Posterior vena cava (tissue), 2 donors: Measurements from ENCODE around the gene TTF2. TPM values are rescaled to one million over a fixed set of nuclear protein-coding genes. Genes with fewer than 3 reads are reported as not detected.
A peak's percentile ranks its signal among the peaks of the same experiment; 100 is the strongest.
"Not testable (repeated sequence)": the region's sequence is repeated elsewhere in the genome, so short reads cannot be mapped to it uniquely, and the experiment has no call there.

Source experiments
- DNase-seq: peaks from one replicate; pipeline ENCODE4 v3.0.0-alpha.2; 2020; ENCODE audit warnings: low spot score
- intact Hi-C, 2 donors: fragments of 100-400 bp; cut with DNase I; formaldehyde crosslinking; loops; one replicate each; pipeline versions ENCODE4 v1.14.1 to v1.14.2; 2022 to 2023
- total RNA-seq, 2 donors: library from RNA; stranded (reverse); fragmentation: NEBNext Ultra II Directional; extraction: Animal tissue kit (Norgen Biotek cat#: 25700); gene quantifications; one replicate each; pipeline ENCODE4 v1.2.1, GENCODE V29; 2021
- donor health status: DM: yes; HTN: yes; CAD: no.
- donor health status: DM: yes; HTN: yes; CAD: no.

Gene TTF2
- total RNA-seq, 2 donors from 2014 or later: 16.3 to 18.1 TPM

DNA sequence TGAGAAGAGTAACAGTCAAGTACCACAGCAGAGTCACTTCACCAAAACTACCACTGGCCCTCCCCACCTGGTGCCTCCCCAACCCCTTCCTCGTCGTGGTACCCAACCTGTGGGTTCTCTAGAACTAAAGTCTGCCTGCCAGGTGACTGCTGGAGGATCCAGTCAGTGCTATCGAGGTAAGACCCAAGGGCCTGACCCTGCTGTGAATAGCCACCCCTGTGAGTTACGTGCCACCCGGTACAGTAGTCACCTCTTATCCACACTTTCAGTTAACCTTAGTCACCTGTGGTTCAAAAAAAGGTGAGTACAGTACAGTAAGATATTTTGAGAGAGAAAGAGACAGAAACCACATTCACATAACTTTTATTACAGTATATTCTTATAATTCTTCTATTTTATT, 16.5 kb downstream of the TTF2 start:
- DNase-seq: no peak
- intact Hi-C loops: no loop called here

DNA sequence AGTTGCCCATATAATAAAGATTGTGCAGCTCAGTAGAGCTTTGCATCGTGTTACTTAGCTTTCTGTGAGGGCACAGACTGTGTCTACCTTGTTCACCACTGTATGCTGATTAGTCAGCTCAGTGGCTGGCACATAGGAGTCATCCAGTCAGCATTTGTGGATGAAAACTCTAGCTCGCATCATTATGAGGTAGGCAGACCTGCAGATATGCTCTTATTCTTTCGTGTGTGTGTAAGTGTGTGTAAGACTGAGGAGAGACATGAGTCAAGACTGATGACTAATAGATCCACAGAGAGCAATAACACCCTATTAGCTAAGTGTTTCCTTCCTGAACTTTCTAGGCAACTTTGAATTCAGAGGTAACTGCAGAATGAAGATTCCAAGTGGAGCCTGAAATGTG, 17.1 kb downstream of the TTF2 start:
- intact Hi-C loops: no loop called here
- no peak for DNase-seq

DNA sequence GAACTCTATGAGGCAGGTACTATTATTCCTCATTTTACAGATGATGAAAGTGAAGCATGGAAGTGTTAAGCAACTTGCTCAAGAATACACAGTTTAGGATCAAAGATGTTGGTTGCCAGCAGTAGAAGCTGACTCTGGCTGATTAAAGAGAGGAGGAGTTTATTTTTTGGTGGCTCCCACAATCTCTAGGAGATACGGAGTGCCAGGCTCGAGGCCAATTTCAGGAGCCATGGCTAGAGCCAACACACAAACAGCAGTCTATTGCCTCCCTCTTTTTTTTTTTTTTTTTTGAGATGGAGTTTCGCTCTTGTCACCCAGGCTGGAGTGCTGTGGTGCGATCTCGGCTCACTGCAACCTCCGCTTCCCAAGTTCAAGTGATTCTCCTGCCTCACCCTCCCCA, 19.6 kb downstream of the TTF2 start:
- intact Hi-C loops: no loop called here
- no peak for DNase-seq

DNA sequence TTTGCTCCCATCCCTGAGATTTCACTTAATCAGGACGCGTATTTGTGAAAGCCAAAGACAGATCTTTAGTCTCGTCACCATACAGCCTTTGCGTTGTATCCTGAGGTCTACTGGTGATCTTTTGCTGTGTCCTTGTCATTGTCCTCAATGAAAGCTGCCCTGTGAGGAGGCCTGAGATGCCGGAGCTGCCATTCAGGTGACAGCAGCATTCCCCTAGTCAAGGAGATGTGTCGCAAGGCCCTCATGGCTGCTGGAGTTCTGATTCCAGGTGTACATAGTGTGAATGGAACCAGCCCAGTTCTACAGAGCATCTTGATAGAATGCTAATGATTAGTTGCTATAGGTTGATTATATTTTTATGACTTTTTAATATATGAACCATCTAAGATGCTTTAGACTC, 24.1 kb downstream of the TTF2 start:
- DNase-seq: no peak
- intact Hi-C loops: no loop called here

DNA sequence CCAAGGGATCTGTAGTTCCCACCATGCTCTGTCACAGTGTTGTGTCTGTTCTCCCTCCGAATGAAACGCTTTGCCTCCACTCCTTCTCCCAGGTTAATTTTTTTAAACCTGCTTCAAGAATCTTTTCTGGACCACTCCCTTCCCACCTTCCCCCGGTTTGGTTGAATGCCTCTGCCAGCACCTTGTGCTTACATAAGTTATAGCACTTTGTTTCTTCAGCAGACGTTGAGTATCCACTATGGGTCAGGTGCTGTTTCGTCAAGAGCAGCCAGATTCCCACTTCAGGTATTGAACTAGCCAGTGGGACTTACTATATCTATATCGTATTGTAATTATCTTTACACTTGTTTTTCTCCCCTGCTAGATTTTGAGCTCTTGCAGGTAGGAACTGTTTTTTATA, 27.6 kb downstream of the TTF2 start:
- DNase-seq: no peak
- intact Hi-C loops: no loop called here

DNA sequence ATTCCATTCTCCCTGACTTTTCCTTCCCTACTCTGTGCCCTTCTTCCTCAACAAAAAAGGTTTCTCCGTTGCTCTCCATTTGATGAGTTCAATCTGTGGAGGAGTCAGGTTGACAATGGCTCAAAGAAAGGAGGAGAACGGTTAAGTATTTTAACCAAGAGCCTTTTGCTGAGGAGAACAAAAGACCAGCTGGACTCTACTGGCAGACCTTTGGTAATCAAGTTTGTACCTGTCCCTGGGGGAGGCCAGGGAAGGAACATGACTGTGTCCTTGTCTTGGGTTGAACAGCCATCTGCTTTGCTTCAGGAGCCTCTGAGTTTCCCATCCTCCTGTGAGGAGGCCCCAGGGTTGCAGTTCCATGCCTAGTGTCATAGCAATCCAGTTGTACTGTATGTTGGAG, 29.9 kb downstream of the TTF2 start:
- intact Hi-C loops: no loop called here
- no peak for DNase-seq

DNA sequence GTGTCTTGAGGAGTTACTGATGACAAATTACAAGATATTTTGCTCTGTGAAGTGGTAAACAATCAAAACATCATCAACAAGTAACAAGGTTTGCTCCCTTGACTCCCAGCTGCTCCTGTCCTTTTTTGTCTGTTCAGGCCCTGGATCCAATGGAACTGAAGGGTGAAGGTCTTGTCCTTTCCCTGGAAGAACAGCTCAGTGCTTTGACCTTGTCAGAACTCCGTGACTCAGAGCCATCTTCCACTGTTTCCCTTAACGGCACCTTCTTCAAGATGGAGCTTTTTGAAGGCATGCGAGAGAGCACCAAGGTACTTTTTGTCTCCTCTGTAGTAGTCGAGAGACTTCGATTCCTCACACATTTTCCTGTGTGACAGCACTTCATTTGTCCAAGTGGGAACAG, 32.5 kb downstream of the TTF2 start:
- intact Hi-C loops: no loop called here
- DNase-seq: no peak

DNA sequence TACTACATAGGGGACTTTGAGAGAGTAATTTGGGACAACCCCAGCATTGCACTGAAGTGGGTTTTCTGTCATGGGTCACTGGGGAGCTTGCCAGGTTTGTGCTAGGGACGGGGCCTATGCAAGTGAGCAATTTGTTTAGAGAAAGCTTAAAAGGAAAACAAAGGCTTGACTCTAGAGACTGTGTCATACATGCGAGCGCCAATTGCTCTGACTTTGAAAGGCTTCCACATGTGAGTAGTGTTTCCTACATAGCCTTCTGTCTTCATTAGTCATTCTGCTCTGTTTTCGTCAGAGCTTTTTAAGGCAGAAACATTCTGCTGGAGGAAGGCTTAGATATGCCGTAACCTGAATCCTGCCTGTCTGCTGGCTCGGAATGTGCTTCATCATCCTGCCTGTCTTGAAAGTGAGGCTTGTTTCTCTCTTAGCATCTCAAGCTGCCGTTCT, 33.0 kb downstream of the TTF2 start:
- DNase-seq: peak; percentile 80
- intact Hi-C loops: no loop called here

DNA sequence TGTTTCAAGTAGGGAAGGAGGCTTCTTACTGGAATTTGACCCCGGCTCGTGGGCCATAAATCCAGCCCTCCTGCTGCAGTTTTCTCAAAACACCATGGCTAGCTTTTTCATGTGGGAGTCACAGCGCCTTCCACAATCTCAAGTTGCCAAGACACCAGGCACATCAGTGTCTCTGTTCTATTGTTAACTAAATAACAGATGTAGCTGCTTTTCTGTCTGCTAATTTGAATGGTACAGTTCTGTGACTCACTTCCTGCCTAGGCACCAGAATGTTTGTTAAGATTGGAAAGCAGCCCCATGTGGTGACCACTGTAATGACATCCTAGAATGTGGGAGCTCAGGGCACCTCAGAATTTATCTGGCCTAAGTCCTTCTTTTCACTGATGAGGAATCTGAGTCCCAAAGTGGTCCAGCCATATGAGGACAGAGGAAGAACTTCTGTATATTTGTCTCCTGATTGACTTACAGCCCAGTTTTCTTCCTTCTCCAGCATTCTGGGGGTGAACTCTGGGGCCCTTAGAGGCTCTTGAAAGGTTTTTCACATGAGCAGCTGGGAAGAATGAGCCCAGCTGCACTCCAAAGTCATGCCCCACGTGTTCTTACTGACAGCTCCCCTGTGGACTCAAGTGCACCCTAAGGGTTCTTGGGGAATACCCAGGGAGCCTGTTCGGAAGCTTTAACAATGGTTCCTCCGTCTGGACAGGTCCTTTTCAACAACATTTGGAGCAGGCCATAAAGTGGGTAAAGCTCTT, 33.9 kb downstream of the TTF2 start:
- DNase-seq: no peak
- intact Hi-C loops: no loop called here

DNA sequence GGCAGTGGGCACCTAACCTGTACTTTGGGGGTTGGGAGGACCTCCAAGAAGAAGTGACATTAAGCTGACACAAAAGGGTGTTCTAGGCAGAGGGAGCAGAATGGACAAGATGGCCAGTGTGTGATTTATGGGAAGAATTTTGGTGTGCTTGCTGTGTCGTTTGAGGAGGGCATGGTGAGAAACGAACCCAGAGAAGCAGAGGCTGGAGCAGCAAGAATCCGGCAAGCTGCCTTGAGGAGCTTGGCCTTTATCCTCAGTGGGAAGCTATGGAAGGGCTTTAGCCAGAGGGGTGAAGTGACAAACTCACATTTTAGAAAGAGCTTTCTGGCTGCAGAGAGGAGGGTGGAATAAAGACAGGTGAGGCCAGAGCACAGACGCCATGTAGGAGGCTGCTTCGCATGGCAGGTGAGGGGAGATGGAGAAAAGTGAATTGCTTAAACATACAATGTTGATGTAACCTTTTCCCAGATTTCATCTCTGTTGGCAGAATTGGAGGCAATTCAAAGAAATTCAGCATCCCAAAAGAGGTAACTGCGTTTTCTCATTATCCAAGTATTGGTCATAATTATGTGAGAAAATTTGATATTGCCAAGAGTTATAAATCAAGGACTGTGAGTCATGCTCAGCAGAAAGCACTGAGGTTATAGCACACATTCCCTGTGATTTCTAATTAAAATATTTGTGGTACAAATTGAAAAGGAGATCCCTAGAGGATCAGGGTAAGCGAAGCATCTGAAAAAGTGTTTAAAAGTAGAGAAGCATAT, 34.9 kb downstream of the TTF2 start:
- DNase-seq: no peak
- intact Hi-C loops: no loop called here

DNA sequence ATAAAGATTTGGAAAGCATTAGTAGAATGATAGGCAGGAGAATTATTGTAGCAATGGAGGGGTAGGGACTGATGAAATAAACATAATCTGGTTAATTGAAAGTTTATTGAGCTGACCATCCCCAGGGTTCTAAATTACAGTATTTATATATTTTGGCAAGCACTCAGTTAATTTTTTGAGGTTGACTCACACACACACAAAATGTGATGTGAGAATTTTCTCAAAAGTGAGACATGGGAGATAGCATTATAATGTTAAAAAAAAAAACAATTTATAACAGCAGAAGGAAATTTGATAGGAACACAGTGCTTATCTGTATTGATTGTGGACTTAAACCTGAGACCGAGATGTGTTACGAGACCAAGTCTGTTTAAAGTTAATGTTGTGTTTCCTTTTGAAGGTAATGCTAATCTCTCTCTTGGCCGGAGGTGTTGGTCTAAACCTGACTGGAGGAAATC, 36.9 kb downstream of the TTF2 start:
- no peak for DNase-seq
- intact Hi-C loops: no loop called here

DNA sequence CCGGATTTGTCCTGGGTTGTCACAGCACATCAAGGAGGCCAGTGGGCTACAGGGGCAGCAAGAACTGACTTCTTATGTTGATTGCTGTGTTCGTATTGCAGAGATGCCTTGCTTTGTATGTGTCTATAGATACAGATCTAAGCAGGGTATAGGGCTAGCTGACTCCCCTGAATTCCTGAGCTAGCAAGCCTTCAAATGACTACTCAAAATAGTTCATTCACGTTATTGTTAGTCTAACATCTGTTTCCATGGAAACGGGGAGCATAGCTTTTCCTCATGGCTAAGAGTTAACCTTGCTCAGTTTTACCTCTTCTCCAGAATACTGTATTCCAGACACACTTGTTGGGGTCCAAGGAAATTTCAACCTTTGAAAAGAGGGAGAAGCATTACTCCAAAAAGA, 37.3 kb downstream of the TTF2 start:
- intact Hi-C loops: no loop called here
- no peak for DNase-seq

DNA sequence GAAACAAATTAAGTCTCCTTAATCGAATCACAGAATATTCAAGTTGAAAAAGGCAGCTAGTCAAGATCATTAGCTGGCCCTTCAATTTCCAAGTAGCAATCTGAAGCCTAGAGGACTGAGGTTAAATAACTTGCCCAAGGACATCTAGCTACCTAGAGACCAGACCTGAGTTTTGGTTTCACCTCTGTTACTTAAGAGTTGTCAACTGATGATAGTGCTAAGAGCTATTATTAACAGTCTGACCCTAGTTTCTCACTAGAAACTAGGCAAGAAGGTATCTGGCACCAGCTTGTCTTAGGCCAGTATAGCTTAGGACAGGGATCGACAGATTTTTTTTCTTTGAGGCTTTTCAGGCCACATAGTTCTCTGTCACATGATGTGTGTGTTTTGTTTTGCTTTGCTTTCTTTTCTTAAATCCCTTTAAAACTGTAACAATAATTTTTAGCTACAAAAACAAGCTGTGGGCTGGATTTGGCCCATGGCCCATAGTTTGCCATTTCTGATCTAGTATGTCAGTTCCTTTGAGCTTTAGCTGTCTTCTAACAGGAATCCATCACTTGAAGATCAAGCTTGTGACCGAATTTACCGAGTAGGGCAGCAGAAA, 38.3 kb downstream of the TTF2 start:
- DNase-seq: no peak
- intact Hi-C loops: no loop called here

DNA sequence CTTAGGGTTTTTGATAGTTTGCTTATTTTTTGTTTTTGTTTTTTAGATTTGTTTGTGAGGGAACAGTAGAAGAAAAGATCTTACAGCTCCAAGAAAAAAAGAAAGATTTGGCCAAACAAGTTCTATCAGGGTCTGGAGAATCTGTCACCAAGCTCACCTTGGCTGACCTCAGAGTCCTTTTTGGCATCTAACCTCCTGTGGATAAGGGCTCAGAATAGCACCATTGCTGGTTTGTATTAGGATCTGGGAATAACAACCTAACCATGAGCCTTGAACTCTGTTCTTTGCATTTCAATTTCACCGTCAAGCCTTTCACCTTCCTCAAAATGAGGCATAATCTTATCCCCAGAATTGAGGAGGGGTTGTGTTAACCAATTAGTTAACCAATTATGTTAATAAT, 41.2 kb downstream of the TTF2 start:
- intact Hi-C loops: no loop called here
- DNase-seq: no peak

DNA sequence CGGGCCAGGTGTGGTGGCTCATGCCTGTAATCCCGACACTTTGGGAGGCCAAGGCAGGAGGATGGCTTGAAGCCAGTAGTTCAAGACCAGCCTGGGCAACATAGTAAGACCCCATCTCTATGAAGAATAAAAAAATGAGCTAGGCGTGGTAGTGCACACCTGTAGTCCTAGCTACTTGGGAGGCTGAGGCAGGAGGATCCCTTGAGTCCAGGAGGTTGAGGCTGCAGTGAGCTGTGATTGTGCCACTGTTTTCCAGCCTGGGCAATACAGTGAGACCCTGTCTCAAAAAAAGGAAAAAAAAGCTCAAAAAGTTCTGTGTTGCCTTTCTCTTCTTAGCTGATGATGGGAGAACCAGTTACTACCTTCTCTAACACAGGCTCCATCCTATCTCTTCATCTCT, 41.7 kb downstream of the TTF2 start:
- DNase-seq, intact Hi-C loops: not testable (repeated sequence)

DNA sequence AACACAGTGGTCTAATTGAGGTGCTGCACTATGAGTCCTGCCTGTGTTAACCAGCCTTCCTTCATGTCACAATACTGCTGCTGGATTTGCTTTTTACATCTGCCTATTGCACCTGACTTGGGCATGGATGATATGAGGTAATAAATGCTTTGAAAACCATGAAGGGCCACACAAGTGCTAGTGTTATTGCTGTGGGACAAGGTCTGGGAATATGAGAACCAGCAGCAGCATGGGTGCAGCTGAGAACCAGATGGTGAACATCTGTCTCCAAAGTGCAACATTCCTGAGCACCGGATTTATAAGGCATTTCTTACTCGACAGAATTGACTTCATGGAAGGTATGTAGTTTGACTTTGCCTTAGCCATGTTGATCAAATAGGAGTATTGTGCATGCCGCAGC, 44.9 kb downstream of the TTF2 start:
- DNase-seq: no peak

DNA sequence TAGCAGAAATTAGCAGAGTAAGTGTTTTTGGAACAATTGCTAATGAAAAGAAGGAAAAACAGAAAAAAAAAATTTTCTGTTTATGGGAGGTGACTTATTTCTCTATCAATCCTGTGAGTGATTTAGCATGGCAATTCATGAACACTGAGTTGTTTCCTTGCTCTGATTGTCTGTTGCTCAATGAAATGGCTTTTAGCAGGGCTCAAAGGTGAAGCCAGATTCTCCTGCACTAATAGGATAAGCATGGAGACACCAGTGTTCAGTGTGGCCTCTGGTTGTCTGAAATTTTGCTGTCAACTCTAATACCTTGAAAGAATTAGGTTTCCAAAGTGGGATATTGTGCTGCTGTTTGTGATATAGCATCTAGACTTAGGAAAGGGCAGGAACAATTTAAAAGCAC, 45.6 kb downstream of the TTF2 start:
- DNase-seq: no peak
- intact Hi-C loops: no loop called here

More for the DNA sequence above, 44.9 kb downstream of the TTF2 start:
- intact Hi-C loops: no loop called here

DNA sequence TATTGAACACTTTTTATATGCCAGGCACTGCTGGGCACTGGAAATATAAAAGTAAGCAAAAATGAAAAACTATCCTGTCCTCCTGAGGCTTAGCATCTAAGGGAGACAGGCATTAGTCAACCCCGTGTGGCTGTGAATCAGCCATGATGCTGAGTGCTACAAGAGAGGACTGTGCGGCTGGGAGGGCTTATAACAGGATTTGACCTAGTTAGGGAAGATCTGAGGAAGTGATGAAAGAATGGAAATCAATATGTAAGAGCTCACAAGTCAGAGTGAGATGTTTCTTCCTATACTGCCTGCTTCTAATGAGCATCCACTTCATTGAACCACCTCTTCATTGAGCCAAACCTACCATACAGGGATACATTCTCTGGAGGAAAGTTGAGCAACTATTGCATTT, 46.4 kb downstream of the TTF2 start:
- no peak for DNase-seq
- intact Hi-C loops: no loop called here

DNA sequence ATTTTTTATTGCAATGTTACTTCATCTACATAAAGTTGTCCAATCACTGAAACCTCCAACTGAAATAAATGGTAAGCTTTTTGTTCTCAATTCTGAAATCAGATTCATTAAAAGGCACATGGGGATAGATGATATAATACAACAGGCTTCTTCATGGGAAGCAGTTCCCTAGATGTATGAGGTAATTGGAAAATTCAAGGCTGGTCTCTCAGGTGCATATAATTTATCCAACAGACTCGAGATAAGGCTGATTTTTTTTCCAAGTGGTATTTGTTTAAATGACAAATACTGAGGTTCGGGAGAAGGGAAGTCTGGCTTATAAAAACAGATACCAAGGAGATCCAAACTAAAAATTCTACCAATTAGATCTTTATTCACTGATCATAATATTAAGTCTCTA, 47.2 kb downstream of the TTF2 start:
- intact Hi-C loops: no loop called here
- no peak for DNase-seq

DNA sequence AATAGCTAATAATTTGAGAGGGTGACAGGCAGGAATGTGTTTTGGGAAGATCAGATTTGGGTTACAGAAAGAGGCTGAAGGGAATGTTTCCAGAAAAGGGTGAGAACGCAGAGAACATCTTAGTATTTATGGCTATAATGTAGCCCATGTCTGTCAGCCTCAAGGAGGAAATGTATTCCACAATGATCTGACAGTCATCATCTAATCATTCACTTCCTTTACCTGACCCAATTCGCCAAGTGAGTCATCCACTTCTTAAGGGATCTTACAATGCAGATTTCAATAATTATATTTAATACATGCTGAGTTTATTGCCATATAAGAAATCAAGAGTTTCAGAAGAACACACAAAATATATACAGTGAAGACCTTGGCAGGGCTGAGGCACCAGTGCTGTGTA, 50.6 kb downstream of the TTF2 start:
- DNase-seq: no peak
- intact Hi-C loops: no loop called here
